ENCODE data around the gene FH.

Gene FH

DNA sequence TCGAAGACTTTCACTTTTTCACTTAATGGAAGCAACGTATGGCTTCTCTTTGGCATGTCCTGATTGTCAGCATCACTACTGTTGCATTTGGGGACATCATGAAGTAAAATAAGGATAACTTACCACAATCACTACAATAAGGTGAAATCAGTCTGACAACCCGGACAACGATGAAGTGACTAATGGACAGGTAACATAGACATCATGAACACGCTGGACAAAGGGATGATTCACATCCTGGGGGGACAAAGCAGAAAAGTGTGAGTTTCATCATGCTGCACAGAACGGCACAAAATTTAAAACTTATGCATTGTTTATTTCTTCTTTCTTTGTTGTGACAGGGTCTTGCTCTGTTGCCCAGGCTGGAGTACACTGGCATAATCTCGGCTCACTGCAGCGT, 53.9 kb downstream of the FH start:
- Histone ChIP-seq H3K36me3 (ENCODE audit: control insufficient read depth in 2 of 2, insufficient read depth in 1 of 2, low read length in 2 of 2) (no peaks in the 10 kb centered on the region), H3K9me3 (ENCODE audit: control insufficient read depth, insufficient read depth, low read depth, low read length) (no peaks in the 10 kb centered on the region), H3K4me3 (ENCODE audit: low read depth, low read length) (no peak overlapping the region), H3K27ac (ENCODE audit: extremely low read depth, low read depth, low read length) (no peak overlapping the region), H3K4me1 (ENCODE audit: control insufficient read depth, insufficient read depth, low read length) (peaks cover under 1% of the 10 kb centered on the region; the same call in 1 of the 2 replicates)
- ChIA-PET CTCF (interaction anchor here (0.6 to 0.7 kb wide), 2 partner anchors 434 to 704 kb away, joined by 3 to 4 read pairs; no protein-coding TSS in a partner anchor), POLR2A (no interaction called here)
- TF ChIP-seq ZFP3 (tag by site-specific recombination; IDR thresholded peaks at IDR 0.05; ENCODE audit: low read depth) (no peak), ZNF747 (tag by site-specific recombination; IDR thresholded peaks at IDR 0.05) (no peak), ZNF155 (tag by site-specific recombination; IDR thresholded peaks at IDR 0.05) (no peak), ZNF624 (tag by site-specific recombination; IDR thresholded peaks at IDR 0.05) (no peak), ZNF324 (tag by site-specific recombination; IDR thresholded peaks at IDR 0.05) (no peak)
- TF ChIP-seq, protein P1, sequence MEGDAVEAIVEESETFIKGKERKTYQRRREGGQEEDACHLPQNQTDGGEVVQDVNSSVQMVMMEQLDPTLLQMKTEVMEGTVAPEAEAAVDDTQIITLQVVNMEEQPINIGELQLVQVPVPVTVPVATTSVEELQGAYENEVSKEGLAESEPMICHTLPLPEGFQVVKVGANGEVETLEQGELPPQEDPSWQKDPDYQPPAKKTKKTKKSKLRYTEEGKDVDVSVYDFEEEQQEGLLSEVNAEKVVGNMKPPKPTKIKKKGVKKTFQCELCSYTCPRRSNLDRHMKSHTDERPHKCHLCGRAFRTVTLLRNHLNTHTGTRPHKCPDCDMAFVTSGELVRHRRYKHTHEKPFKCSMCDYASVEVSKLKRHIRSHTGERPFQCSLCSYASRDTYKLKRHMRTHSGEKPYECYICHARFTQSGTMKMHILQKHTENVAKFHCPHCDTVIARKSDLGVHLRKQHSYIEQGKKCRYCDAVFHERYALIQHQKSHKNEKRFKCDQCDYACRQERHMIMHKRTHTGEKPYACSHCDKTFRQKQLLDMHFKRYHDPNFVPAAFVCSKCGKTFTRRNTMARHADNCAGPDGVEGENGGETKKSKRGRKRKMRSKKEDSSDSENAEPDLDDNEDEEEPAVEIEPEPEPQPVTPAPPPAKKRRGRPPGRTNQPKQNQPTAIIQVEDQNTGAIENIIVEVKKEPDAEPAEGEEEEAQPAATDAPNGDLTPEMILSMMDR (tag by site-specific recombination; IDR thresholded peaks at IDR 0.05), result no peak

- Histone ChIP-seq H3K27ac (ENCODE audit: extremely low read depth, low read depth, low read length) (no peak overlapping the region), H3K9me3 (ENCODE audit: control insufficient read depth, insufficient read depth, low read depth, low read length) (no peaks in the 10 kb centered on the region), H3K4me3 (ENCODE audit: low read depth, low read length) (no peak overlapping the region), H3K4me1 (ENCODE audit: control insufficient read depth, insufficient read depth, low read length) (peaks cover 7% of the 10 kb centered on the region), H3K36me3 (ENCODE audit: control insufficient read depth in 2 of 2, insufficient read depth in 1 of 2, low read length in 2 of 2) (no peaks in the 10 kb centered on the region)
- CTCF ChIA-PET, result interaction anchor here (0.6 to 0.7 kb wide), 4 partner anchors 435 to 703 kb away, joined by 3 to 4 read pairs (median 3); no protein-coding TSS in a partner anchor
- no peak for TF ChIP-seq ZNF341 (tag by site-specific recombination; IDR thresholded peaks at IDR 0.05; ENCODE audit: low read depth)
- TF ChIP-seq ZNF843 (tag by site-specific recombination; IDR thresholded peaks at IDR 0.05), result no peak
- TF ChIP-seq ZNF366 (tag by site-specific recombination; conservative IDR thresholded peaks at IDR 0.05), result no peak
- TF ChIP-seq ZBTB48 (tag by site-specific recombination; IDR thresholded peaks at IDR 0.05), result no peak
- TF ChIP-seq ZNF157 (tag by site-specific recombination; IDR thresholded peaks at IDR 0.05), result no peak
- no peak for TF ChIP-seq KLF9 (tag by site-specific recombination; IDR thresholded peaks at IDR 0.05; ENCODE audit: low read depth)
- TF ChIP-seq ZNF18 (tag by site-specific recombination; IDR thresholded peaks at IDR 0.05), result no peak
- no peak for TF ChIP-seq ZNF654 (tag by site-specific recombination; IDR thresholded peaks at IDR 0.05; ENCODE audit: low read depth)
- no peak for TF ChIP-seq HOXC10 (CRISPR knock-in tag; IDR thresholded peaks at IDR 0.05)
- no peak for TF ChIP-seq ZBTB20 (tag by site-specific recombination; IDR thresholded peaks at IDR 0.05)
- no peak for TF ChIP-seq BCL11B (tag by site-specific recombination; IDR thresholded peaks at IDR 0.05; ENCODE audit: low read depth)
- TF ChIP-seq MYNN (tag by site-specific recombination; IDR thresholded peaks at IDR 0.05; ENCODE audit: borderline replicate concordance), result no peak
- TF ChIP-seq ZFP41 (tag by site-specific recombination; IDR thresholded peaks at IDR 0.05; ENCODE audit: borderline replicate concordance), result no peak
- no peak for TF ChIP-seq ZBTB17 (tag by site-specific recombination; IDR thresholded peaks at IDR 0.05)
- TF ChIP-seq SETDB1 (IDR thresholded peaks at IDR 0.05; ENCODE audit: insufficient read length, low read length), result no peak
- no peak for TF ChIP-seq PRDM4 (tag by site-specific recombination; IDR thresholded peaks at IDR 0.05)
- POLR2A ChIA-PET, result no interaction called here
These were observed 54.6 kb downstream of the FH start for GRCh38 chr1:241464985-241465384.

Data from HEK293 (cell line).